OCI-LY1 (cell line): Measurements from ENCODE around the gene B4GALT6.

ENCODE experiments used
- EZH2 ChIP-seq: fragments of 200-600 bp; sonication (generic), shearing (Covaris generic); IDR thresholded peaks from 2 replicates; pipeline ENCODE4 v1.8.0; 2017; ENCODE audit warnings: borderline replicate concordance, mixed run types, mild to moderate bottlenecking, antibody characterized with exemption, low read length, moderate library complexity, mixed read lengths
- TF ChIP-seq, protein P1 (sequence below): fragments of 200-600 bp; sonication (generic), shearing (Covaris generic); IDR thresholded peaks from 2 replicates; pipeline ENCODE4 v1.5.1; 2017; ENCODE audit warnings: mild to moderate bottlenecking, antibody characterized with exemption, low read length, moderate library complexity, mixed read lengths

DNA sequence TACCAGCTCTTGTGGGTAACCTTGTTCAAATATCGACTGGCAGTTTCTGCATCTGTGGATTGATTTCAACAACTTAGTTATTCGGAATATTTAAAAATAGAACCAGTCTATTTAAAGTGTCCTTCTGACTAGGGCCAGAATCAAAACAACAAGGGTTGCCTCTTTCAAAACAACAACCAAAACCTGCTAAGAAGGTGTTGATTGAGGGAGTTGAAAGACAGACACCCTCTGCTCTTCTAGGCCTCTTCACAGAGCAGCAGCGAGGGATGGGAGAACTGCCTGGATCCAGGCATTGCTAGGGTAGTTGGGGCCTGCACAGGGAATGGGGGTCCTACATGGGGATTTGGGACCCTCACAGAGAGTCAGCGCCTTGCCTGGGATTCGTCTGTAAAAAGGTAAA is 72.9 kb downstream of the B4GALT6 start:
- TF ChIP-seq, protein P1, sequence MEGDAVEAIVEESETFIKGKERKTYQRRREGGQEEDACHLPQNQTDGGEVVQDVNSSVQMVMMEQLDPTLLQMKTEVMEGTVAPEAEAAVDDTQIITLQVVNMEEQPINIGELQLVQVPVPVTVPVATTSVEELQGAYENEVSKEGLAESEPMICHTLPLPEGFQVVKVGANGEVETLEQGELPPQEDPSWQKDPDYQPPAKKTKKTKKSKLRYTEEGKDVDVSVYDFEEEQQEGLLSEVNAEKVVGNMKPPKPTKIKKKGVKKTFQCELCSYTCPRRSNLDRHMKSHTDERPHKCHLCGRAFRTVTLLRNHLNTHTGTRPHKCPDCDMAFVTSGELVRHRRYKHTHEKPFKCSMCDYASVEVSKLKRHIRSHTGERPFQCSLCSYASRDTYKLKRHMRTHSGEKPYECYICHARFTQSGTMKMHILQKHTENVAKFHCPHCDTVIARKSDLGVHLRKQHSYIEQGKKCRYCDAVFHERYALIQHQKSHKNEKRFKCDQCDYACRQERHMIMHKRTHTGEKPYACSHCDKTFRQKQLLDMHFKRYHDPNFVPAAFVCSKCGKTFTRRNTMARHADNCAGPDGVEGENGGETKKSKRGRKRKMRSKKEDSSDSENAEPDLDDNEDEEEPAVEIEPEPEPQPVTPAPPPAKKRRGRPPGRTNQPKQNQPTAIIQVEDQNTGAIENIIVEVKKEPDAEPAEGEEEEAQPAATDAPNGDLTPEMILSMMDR = no peak
- TF ChIP-seq EZH2 = no peak
